ENCODE measurements around the gene ABCB10. TPM values are rescaled to one million over a fixed set of nuclear protein-coding genes. Genes with fewer than 3 reads are reported as not detected.
"Not testable (repeated sequence)": the region's sequence is repeated elsewhere in the genome, so short reads cannot be mapped to it uniquely, and the experiment has no call there.

The ABCB10 gene
- total and polyA plus RNA-seq, 2 donors (not counting 1 experiment from before 2014, with no cell fraction given): 11.3 to 14.9 TPM

GRCh38 chr1:229562686-229563085 is 4.2 kb upstream of the ABCB10 start:
- Histone ChIP-seq H4K20me1 (ENCODE audit: control insufficient read depth, extremely low read depth, insufficient read depth, low read length) (no peaks in the 10 kb centered on the region), H3K27ac (ENCODE audit: insufficient read depth, low read length) (no peak overlapping the region), H3K79me2 (ENCODE audit: control insufficient read depth, insufficient read depth, low read length) (peaks cover 2% of the 10 kb centered on the region), H3K36me3 (ENCODE audit: control insufficient read depth, insufficient read depth, low read length) (no peaks in the 10 kb centered on the region), H3K4me3 (replicated peaks in 1 of 4; ENCODE audit: control extremely low read depth in 1 of 4, insufficient read depth in 1 of 4, low read depth in 3 of 4, low read length in 4 of 4) (no peak overlapping the region), H3K27me3 (ENCODE audit: control insufficient read depth, insufficient read depth, low read length) (no peaks in the 10 kb centered on the region), H3K9me3 (ENCODE audit: control insufficient read depth, insufficient read depth, low read depth, low read length) (no peaks in the 10 kb centered on the region), H3K9ac (ENCODE audit: insufficient read depth, low read length) (no peak overlapping the region), H3K4me1 (ENCODE audit: control insufficient read depth, extremely low read depth, insufficient read depth, low read length) (no peaks in the 10 kb centered on the region), H3K4me2 (ENCODE audit: extremely low read depth, insufficient read depth, low read length) (no peak overlapping the region), H2AFZ (ENCODE audit: low read length) (no peak overlapping the region)
- TF ChIP-seq CTCF (conservative IDR thresholded peaks at IDR 0.05 in 1 of 2, IDR thresholded peaks at IDR 0.05 in 1 of 2; ENCODE audit: low read depth in 1 of 2, low read length in 2 of 2): no peak
- no peak for TF ChIP-seq EZH2 (IDR thresholded peaks at IDR 0.05; ENCODE audit: low read length, missing control alignments)
- DNase-seq (ENCODE audit: low read depth in 2 of 2): no peak

GRCh38 chr1:229561141-229561540 is 2.6 kb upstream of the ABCB10 start:
- Histone ChIP-seq H3K4me2 (ENCODE audit: extremely low read depth, insufficient read depth, low read length) (no peak overlapping the region), H3K27ac (ENCODE audit: insufficient read depth, low read length) (no peak overlapping the region), H3K4me1 (ENCODE audit: control insufficient read depth, extremely low read depth, insufficient read depth, low read length) (no peaks in the 10 kb centered on the region), H3K27me3 (ENCODE audit: control insufficient read depth, insufficient read depth, low read length) (no peaks in the 10 kb centered on the region), H3K79me2 (ENCODE audit: control insufficient read depth, insufficient read depth, low read length) (peaks cover 14% of the 10 kb centered on the region), H3K4me3 (replicated peaks in 1 of 4; ENCODE audit: control extremely low read depth in 1 of 4, insufficient read depth in 1 of 4, low read depth in 3 of 4, low read length in 4 of 4) (no peak overlapping the region), H4K20me1 (ENCODE audit: control insufficient read depth, extremely low read depth, insufficient read depth, low read length) (no peaks in the 10 kb centered on the region), H3K9me3 (ENCODE audit: control insufficient read depth, insufficient read depth, low read depth, low read length) (no peaks in the 10 kb centered on the region), H3K36me3 (ENCODE audit: control insufficient read depth, insufficient read depth, low read length) (no peaks in the 10 kb centered on the region), H2AFZ (ENCODE audit: low read length) (no peak overlapping the region), H3K9ac (ENCODE audit: insufficient read depth, low read length) (no peak overlapping the region)
- no peak for DNase-seq (ENCODE audit: low read depth in 2 of 2)
- no peak for TF ChIP-seq EZH2 (IDR thresholded peaks at IDR 0.05; ENCODE audit: low read length, missing control alignments)
- no peak for TF ChIP-seq CTCF (conservative IDR thresholded peaks at IDR 0.05 in 1 of 2, IDR thresholded peaks at IDR 0.05 in 1 of 2; ENCODE audit: low read depth in 1 of 2, low read length in 2 of 2)

- not testable (repeated sequence) for H4K20me1 ChIP-seq (ENCODE audit: control insufficient read depth, extremely low read depth, insufficient read depth, low read length); H3K9me3 ChIP-seq (ENCODE audit: control insufficient read depth, insufficient read depth, low read depth, low read length); H3K27ac ChIP-seq (ENCODE audit: insufficient read depth, low read length); H3K4me3 ChIP-seq (replicated peaks in 1 of 4; ENCODE audit: control extremely low read depth in 1 of 4, insufficient read depth in 1 of 4, low read depth in 3 of 4, low read length in 4 of 4); H3K27me3 ChIP-seq (ENCODE audit: control insufficient read depth, insufficient read depth, low read length); H3K4me1 ChIP-seq (ENCODE audit: control insufficient read depth, extremely low read depth, insufficient read depth, low read length); DNase-seq (ENCODE audit: low read depth in 2 of 2); H3K4me2 ChIP-seq (ENCODE audit: extremely low read depth, insufficient read depth, low read length); H2AFZ ChIP-seq (ENCODE audit: low read length); H3K36me3 ChIP-seq (ENCODE audit: control insufficient read depth, insufficient read depth, low read length); H3K9ac ChIP-seq (ENCODE audit: insufficient read depth, low read length)
- peaks cover 16% of the 10 kb centered on the region for H3K79me2 ChIP-seq (ENCODE audit: control insufficient read depth, insufficient read depth, low read length)
These were observed 1.6 kb upstream of the ABCB10 start for GRCh38 chr1:229560124-229560523.

- not testable (repeated sequence) for H3K9me3 ChIP-seq (ENCODE audit: control insufficient read depth, insufficient read depth, low read depth, low read length); DNase-seq (ENCODE audit: low read depth in 2 of 2); H3K36me3 ChIP-seq (ENCODE audit: control insufficient read depth, insufficient read depth, low read length); H3K27me3 ChIP-seq (ENCODE audit: control insufficient read depth, insufficient read depth, low read length); H4K20me1 ChIP-seq (ENCODE audit: control insufficient read depth, extremely low read depth, insufficient read depth, low read length); H3K4me1 ChIP-seq (ENCODE audit: control insufficient read depth, extremely low read depth, insufficient read depth, low read length)
- peak overlapping the region; percentile 67 for H3K9ac ChIP-seq (ENCODE audit: insufficient read depth, low read length)
- peak overlapping the region; percentile 66 for H3K4me2 ChIP-seq (ENCODE audit: extremely low read depth, insufficient read depth, low read length)
- H3K79me2 ChIP-seq (ENCODE audit: control insufficient read depth, insufficient read depth, low read length): peaks cover 23% of the 10 kb centered on the region
- H3K4me3 ChIP-seq (replicated peaks in 1 of 4; ENCODE audit: control extremely low read depth in 1 of 4, insufficient read depth in 1 of 4, low read depth in 3 of 4, low read length in 4 of 4): peak overlapping the region; percentile 64 to 79 (median 76)
- H2AFZ ChIP-seq (ENCODE audit: low read length): peak overlapping the region; percentile 98
- peak overlapping the region; percentile 63 for H3K27ac ChIP-seq (ENCODE audit: insufficient read depth, low read length)
These were observed 862 bp upstream of the ABCB10 start for GRCh38 chr1:229559336-229559801.

Measured in fibroblast of lung (primary cell).